Kidney epithelial cell (primary cell): ENCODE results near the gene ANKIB1. TPM values are rescaled to one million over a fixed set of nuclear protein-coding genes. Genes with fewer than 3 reads are reported as not detected.

Experiments
- DNase-seq: peaks from one replicate; pipeline ENCODE4 v3.0.0-alpha.2; 2010; ENCODE audit warnings: low read depth
- H3K27me3 ChIP-seq: 2 replicates; pipeline ENCODE4 v1.6.0; 2011; ENCODE audit warnings: low read length; ENCODE audit not compliant: control insufficient read depth, insufficient read depth
- H3K36me3 ChIP-seq: 2 replicates; pipeline ENCODE4 v1.5.1; 2011; ENCODE audit warnings: low read length; ENCODE audit not compliant: control insufficient read depth, insufficient read depth
- H3K4me3 ChIP-seq: 2 replicates; pipeline ENCODE4 v1.5.1; 2011; ENCODE audit warnings: low read depth, mild to moderate bottlenecking, control low read depth, low read length
- CTCF ChIP-seq: IDR thresholded peaks from 2 replicates; pipeline ENCODE4 v1.5.1; 2011; ENCODE audit warnings: mild to moderate bottlenecking, moderate library complexity, low read length, control low read depth, inconsistent platforms; ENCODE audit not compliant: insufficient read depth, poor library complexity, severe bottlenecking
- total RNA-seq: library from RNA; depleted of rRNA; stranded (reverse); fragments of >200 nt; gene quantifications from 2 replicates; pipeline ENCODE4 v1.2.3, GENCODE V29; 2015

Gene ANKIB1
- total RNA-seq, 1 donor from 2014 or later: 42.7 TPM

GRCh38 chr7:92415225-92415624 is 169.5 kb downstream of the ANKIB1 start:
- Histone ChIP-seq H3K4me3 (no peak overlapping the region), H3K36me3 (no peaks in the 10 kb centered on the region), H3K27me3 (peaks cover 3% of the 10 kb centered on the region)
- no peak for TF ChIP-seq CTCF
- no peak for DNase-seq

DNA sequence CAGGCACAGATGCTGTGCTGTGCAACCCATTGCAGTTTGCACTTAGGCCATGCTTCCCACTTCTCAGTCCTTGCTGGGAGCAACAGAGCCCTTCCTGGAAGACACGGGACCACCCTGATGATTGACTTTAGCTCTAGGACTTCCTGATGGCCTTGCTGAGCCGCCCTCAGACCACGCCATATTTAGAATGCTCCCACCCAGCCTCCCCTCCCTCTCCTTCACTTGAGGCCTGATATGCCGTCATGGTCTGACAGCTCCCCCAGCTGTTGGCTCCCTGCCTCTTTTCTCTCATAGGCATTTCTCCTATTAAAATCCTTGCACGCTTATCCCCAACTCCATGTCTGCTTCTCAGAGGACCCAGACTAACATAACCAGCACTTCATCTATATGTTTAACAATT is 172.1 kb downstream of the ANKIB1 start:
- DNase-seq: no peak
- no peaks in the 10 kb centered on the region for H3K36me3 ChIP-seq
- H3K4me3 ChIP-seq: no peak overlapping the region
- H3K27me3 ChIP-seq: peaks cover 3% of the 10 kb centered on the region
- no peak for TF ChIP-seq CTCF

DNA sequence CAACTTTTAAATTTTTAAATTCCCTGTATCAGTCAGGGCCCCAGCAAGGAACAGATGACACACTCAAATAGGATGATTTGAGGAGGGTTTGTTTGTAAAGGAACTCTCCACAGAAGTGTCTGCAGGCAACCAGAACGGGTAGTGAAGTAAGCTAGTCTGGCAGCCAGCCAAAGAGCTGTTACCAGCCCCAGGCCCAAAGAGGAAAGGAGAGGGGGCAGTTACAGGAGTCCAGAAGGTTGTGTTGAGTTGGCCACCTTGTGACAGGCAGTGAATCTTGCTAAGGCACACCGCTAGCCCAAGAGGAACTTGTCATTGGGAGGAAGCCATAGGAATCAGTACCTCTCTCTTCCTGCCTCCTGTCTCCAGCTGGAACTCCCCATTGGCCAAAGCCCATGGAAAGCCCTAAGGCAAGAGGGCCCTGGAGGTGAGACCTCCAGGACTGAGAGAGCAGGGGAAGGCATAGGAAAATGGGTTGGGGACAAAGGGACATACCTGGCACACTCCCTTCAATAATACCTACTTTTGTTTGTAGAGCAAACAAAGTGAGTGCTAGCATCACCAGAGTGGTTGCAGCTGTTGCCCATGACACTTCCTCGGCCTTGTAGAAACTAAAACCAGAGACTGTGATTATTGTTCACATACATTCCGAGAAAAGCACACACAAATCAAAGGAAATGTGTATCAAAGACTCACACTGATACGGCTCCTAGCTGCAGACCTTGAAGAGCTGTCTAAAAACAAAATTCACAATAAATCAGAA is 176.1 kb downstream of the ANKIB1 start:
- Histone ChIP-seq H3K4me3 (no peak overlapping the region), H3K36me3 (no peaks in the 10 kb centered on the region), H3K27me3 (no peaks in the 10 kb centered on the region)
- no peak for TF ChIP-seq CTCF
- peak; percentile 2 for DNase-seq

DNA sequence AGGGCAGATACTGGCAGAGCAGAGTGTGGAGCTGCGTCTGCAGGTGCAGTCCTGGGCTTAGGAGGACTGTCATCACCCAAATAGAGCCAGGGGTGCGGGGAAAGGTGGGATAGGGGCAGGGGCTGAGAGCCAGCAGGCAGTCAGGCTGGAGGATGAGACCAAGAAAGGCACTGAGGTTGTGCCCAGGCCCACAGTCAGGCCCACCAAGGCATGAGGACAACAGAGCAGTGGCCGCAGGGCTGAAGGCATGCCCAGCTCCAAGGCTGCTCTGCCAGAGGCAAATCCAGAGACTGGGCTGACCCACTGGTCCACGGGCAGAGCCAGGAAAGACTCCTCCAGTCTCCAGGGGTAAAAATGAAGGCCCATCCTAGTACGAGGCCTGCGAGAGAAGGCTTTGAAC is 177.2 kb downstream of the ANKIB1 start:
- no peak for TF ChIP-seq CTCF
- Histone ChIP-seq H3K27me3 (no peaks in the 10 kb centered on the region), H3K4me3 (no peak overlapping the region), H3K36me3 (no peaks in the 10 kb centered on the region)
- no peak for DNase-seq

- Histone ChIP-seq H3K4me3 (no peak overlapping the region), H3K27me3 (no peaks in the 10 kb centered on the region), H3K36me3 (no peaks in the 10 kb centered on the region)
- TF ChIP-seq CTCF: no peak
- no peak for DNase-seq
Measured at GRCh38 chr7:92423710-92424131, 177.9 kb downstream of the ANKIB1 start.
